ENCODE measurements around the gene PHLDA3.
A peak's percentile ranks its signal among the peaks of the same experiment; 100 is the strongest.

PHLDA3 gene

DNA sequence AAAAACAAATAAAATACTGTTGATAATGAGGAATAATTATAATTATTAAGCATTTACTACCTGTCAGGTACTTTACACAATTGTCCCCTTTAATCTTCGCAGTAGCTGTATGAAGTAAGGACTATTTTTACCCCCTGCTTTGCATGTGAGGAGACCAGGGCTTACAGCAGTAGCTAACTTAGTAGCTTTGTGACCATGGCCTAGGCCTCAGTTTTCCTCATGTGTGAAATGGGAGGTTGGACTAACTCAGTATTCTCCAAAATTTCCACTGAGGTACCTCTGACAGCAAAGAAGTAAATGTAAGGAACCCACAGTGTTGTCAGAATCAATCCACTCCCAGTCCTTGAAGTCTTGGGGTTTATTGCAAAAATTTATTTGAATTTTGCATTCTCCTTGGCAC is 41.7 kb upstream of the PHLDA3 start:
- Histone ChIP-seq H3K4me1 (ENCODE audit: control insufficient read depth, insufficient read depth, low read length, poor library complexity, severe bottlenecking) (peaks cover 39% of the 10 kb centered on the region), H3K4me3 (ENCODE audit: extremely low read depth, insufficient read depth, low read length, poor library complexity, severe bottlenecking) (no peak overlapping the region), H3K36me3 (ENCODE audit: control insufficient read depth, insufficient read depth, low read length) (no peaks in the 10 kb centered on the region), H3K9me3 (ENCODE audit: control insufficient read depth, low read length) (no peaks in the 10 kb centered on the region), H3K27ac (ENCODE audit: low read depth, low read length, severe bottlenecking) (no peak overlapping the region)
- WGBS, 2 experiments (ENCODE audit: insufficient coverage in 2 of 2), result no CpG with 5 or more reads among the region's 1 CpG

DNA sequence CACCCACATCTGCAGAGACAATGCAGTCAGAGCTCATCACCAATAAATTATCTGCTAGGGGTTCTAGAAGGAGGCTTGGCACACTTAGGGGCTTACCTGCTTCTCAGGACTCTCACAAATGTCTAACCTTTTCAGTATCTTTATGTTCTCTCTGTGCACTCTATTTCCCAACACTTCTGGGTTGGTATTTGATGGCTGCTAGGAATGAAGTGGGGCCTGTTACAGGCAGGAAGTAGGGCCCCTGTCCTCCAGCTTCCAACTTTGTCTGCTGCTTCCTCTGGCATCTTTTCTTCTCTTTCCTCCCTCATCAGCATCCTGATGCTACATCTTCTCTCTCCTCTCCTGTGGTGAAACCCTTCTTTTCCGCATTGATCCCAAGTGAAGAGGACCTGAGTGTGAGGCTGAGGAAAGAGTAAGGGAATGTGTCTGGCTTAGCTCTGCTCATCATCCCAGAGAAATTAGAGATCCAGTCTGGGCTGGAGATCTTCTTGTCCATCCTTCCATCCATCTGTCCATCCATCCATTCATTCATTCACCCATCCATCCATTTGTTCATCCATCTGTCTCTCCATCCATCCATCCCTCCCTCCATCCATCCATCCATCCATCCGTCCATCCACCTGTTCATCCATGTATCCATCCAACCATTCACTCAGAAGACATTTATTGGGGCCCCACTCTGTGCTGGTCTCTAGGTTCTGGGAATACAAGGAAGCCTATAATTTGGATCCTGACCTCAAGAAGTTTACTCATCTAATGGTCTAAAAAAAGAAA is 40.8 kb upstream of the PHLDA3 start:
- no peaks in the 10 kb centered on the region for H3K36me3 ChIP-seq (ENCODE audit: control insufficient read depth, insufficient read depth, low read length)
- no peak overlapping the region for H3K27ac ChIP-seq (ENCODE audit: low read depth, low read length, severe bottlenecking)
- WGBS, 2 experiments (ENCODE audit: insufficient coverage in 2 of 2), result 90 to 93% methylated on average over 1 of the region's 2 CpGs
- H3K4me1 ChIP-seq (ENCODE audit: control insufficient read depth, insufficient read depth, low read length, poor library complexity, severe bottlenecking), result peaks cover 41% of the 10 kb centered on the region
- no peaks in the 10 kb centered on the region for H3K9me3 ChIP-seq (ENCODE audit: control insufficient read depth, low read length)
- no peak overlapping the region for H3K4me3 ChIP-seq (ENCODE audit: extremely low read depth, insufficient read depth, low read length, poor library complexity, severe bottlenecking)

GRCh38 chr1:201508809-201509208 is 39.8 kb upstream of the PHLDA3 start:
- Histone ChIP-seq H3K36me3 (ENCODE audit: control insufficient read depth, insufficient read depth, low read length) (no peaks in the 10 kb centered on the region), H3K4me1 (ENCODE audit: control insufficient read depth, insufficient read depth, low read length, poor library complexity, severe bottlenecking) (peaks cover 39% of the 10 kb centered on the region), H3K27ac (ENCODE audit: low read depth, low read length, severe bottlenecking) (no peak overlapping the region), H3K4me3 (ENCODE audit: extremely low read depth, insufficient read depth, low read length, poor library complexity, severe bottlenecking) (no peak overlapping the region), H3K9me3 (ENCODE audit: control insufficient read depth, low read length) (no peaks in the 10 kb centered on the region)
- 100% methylated on average over 1 of the region's 2 CpGs; no CpG with 5 or more reads in 1 of the 2 experiments for WGBS, 2 experiments (ENCODE audit: insufficient coverage in 2 of 2)

DNA sequence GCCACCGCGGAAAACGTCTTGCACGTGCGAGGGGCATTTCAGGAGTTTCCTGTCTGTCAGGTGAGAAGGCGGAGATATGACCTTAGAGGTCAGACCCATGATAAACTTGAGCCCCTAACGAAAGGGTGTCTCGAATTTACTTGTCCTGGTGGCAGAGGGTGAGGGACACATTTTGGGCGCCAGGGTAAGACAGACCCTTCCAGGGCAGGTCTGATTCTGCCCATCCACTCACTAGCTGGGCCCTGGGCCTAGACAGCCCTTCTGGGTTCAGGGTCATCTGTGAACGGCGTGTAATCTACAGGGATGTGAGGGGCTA is 38.3 kb upstream of the PHLDA3 start:
- H3K9me3 ChIP-seq (ENCODE audit: control insufficient read depth, low read length), result no peaks in the 10 kb centered on the region
- WGBS, 2 experiments (ENCODE audit: insufficient coverage in 2 of 2), result 79 to 90% methylated on average over 9 to 11 of the region's 11 CpGs
- no peak overlapping the region for H3K4me3 ChIP-seq (ENCODE audit: extremely low read depth, insufficient read depth, low read length, poor library complexity, severe bottlenecking)
- H3K36me3 ChIP-seq (ENCODE audit: control insufficient read depth, insufficient read depth, low read length), result no peaks in the 10 kb centered on the region
- peaks cover 39% of the 10 kb centered on the region for H3K4me1 ChIP-seq (ENCODE audit: control insufficient read depth, insufficient read depth, low read length, poor library complexity, severe bottlenecking)
- H3K27ac ChIP-seq (ENCODE audit: low read depth, low read length, severe bottlenecking), result no peak overlapping the region

DNA sequence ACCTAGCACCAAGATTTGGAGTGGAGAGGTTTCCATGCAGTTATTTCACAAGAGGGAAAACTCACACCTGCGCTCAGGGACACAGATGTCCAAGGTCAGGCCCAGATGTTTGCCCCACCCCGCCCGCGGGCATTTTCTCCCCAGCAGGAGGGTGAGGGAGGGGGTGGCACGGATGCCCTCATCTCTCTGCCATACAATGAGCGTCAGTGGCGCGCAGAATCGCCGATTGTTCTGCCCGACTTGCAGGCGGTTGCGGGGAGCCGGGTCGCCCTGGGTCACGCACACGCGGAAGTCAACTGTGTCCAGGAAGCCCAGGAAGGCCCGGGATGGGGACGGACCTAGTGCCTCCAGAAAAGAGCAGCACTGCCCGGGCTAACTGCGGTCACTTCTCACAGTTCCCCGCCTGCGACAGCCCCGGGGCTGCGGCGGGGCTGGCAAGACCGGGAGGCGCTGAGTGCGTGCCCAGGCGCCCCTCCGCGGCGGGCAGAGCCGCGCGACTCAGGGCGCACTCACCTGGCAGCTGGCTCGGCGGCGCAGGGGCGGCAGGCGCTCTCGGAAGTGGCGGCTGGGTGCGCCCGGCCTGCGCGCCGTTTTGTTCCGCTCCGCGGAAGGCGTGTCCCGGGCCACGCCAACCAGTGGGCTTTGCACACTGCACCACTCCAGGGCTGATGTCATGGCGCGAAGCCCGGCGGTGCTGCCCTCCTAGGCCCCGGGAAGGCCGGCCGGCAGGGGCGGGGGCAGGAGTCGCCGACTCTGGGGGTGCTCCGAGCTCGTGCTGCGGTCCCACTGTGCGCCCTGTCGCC is 37.8 kb upstream of the PHLDA3 start, which contains the start of gene CSRP1:
Gene CSRP1, minus strand, starts transcription at position 567 of the 803 bp plus-strand sequence. CDS start 10,820 bp downstream, outside the sequence.
- WGBS, 2 experiments (ENCODE audit: insufficient coverage in 2 of 2), result 79% methylated on average over 59 to 70 of the region's 71 CpGs
- H3K4me1 ChIP-seq (ENCODE audit: control insufficient read depth, insufficient read depth, low read length, poor library complexity, severe bottlenecking), result peaks cover 40% of the 10 kb centered on the region

GRCh38 chr1:201506092-201506491 is 37.1 kb upstream of the PHLDA3 start:
- no peaks in the 10 kb centered on the region for H3K9me3 ChIP-seq (ENCODE audit: control insufficient read depth, low read length)
- no peaks in the 10 kb centered on the region for H3K36me3 ChIP-seq (ENCODE audit: control insufficient read depth, insufficient read depth, low read length)
- 76 to 82% methylated on average over 3 of the region's 3 CpGs for WGBS, 2 experiments (ENCODE audit: insufficient coverage in 2 of 2)
- H3K4me1 ChIP-seq (ENCODE audit: control insufficient read depth, insufficient read depth, low read length, poor library complexity, severe bottlenecking), result peaks cover 38% of the 10 kb centered on the region
- H3K27ac ChIP-seq (ENCODE audit: low read depth, low read length, severe bottlenecking), result peak overlapping the region; percentile 54
- peak overlapping the region; percentile 24 for H3K4me3 ChIP-seq (ENCODE audit: extremely low read depth, insufficient read depth, low read length, poor library complexity, severe bottlenecking)

More for the DNA sequence above, 37.8 kb upstream of the PHLDA3 start, which contains the start of gene CSRP1:
- Histone ChIP-seq H3K27ac (ENCODE audit: low read depth, low read length, severe bottlenecking) (peak within 1 kb of the TSS; percentile 54), H3K4me3 (ENCODE audit: extremely low read depth, insufficient read depth, low read length, poor library complexity, severe bottlenecking) (peak within 1 kb of the TSS; percentile 24), H3K36me3 (ENCODE audit: control insufficient read depth, insufficient read depth, low read length) (no peaks in the 10 kb centered on the region), H3K9me3 (ENCODE audit: control insufficient read depth, low read length) (no peaks in the 10 kb centered on the region)

DNA sequence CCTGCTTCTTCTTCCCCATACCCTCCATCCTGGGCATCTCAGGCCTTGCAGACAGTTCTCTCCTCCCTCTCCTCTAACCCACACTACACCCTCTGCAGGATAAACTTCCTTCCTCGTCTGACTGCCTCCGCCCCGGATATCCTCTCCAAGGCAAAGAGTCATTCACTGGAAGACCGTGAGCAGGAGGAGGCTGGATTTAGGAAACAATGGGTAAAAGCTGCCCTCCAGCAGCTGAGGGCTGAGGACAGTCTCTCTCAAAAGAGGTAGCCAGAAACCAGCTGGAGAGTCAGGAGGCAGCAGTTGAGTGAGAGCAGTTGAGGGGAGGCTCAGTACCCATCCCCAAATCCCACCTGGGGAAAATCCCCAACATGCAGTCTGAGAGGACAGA is 36.5 kb upstream of the PHLDA3 start:
- H3K9me3 ChIP-seq (ENCODE audit: control insufficient read depth, low read length), result no peaks in the 10 kb centered on the region
- H3K27ac ChIP-seq (ENCODE audit: low read depth, low read length, severe bottlenecking), result peak overlapping the region; percentile 54
- no peak overlapping the region for H3K4me3 ChIP-seq (ENCODE audit: extremely low read depth, insufficient read depth, low read length, poor library complexity, severe bottlenecking)
- no peaks in the 10 kb centered on the region for H3K36me3 ChIP-seq (ENCODE audit: control insufficient read depth, insufficient read depth, low read length)
- peaks cover 44% of the 10 kb centered on the region for H3K4me1 ChIP-seq (ENCODE audit: control insufficient read depth, insufficient read depth, low read length, poor library complexity, severe bottlenecking)
- WGBS, 2 experiments (ENCODE audit: insufficient coverage in 2 of 2), result 40% methylated on average over 1 of the region's 4 CpGs; no CpG with 5 or more reads in 1 of the 2 experiments

DNA sequence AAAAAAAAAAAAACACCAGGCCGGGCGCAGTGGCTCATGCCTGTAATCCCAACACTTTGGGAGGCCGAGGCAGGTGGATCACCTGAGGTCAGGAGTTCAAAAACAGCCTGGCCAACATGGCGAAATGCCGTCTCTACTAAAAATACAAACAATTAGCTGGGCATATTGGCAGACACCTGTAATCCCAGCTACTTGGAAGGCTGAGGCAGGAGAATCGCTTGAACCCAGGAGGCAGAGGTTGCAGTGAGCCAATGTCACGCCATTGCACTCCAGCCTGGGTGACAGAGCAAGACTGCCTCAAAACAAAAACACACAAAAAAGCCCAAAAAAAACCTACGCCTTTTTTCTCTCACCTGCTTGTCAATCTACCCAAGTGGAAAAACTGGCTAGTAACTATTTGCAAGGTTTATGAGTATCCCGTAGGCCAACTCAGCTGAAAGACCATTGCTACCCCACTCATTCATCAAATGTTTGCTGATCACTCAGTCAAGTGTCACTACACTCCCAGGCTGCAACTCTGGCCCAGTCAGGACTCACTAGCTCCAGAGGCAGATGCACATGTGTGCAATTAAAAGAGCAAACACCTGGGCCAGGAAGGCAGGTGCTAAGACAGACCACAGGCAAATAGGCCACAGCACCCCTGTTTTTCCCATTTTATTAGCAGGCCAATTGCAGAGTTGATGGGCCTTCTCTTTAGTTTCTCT is 36.0 kb upstream of the PHLDA3 start:
- Histone ChIP-seq H3K4me1 (ENCODE audit: control insufficient read depth, insufficient read depth, low read length, poor library complexity, severe bottlenecking) (peaks cover 49% of the 10 kb centered on the region), H3K36me3 (ENCODE audit: control insufficient read depth, insufficient read depth, low read length) (no peaks in the 10 kb centered on the region), H3K4me3 (ENCODE audit: extremely low read depth, insufficient read depth, low read length, poor library complexity, severe bottlenecking) (no peak overlapping the region), H3K27ac (ENCODE audit: low read depth, low read length, severe bottlenecking) (peak overlapping the region; percentile 54), H3K9me3 (ENCODE audit: control insufficient read depth, low read length) (no peaks in the 10 kb centered on the region)
- 86 to 87% methylated on average over 7 of the region's 9 CpGs for WGBS, 2 experiments (ENCODE audit: insufficient coverage in 2 of 2)

GRCh38 chr1:201504179-201504631 is 35.2 kb upstream of the PHLDA3 start:
- no peak overlapping the region for H3K4me3 ChIP-seq (ENCODE audit: extremely low read depth, insufficient read depth, low read length, poor library complexity, severe bottlenecking)
- H3K4me1 ChIP-seq (ENCODE audit: control insufficient read depth, insufficient read depth, low read length, poor library complexity, severe bottlenecking), result peaks cover 48% of the 10 kb centered on the region
- H3K27ac ChIP-seq (ENCODE audit: low read depth, low read length, severe bottlenecking), result peak overlapping the region; percentile 93
- 94 to 100% methylated on average over 3 of the region's 3 CpGs for WGBS, 2 experiments (ENCODE audit: insufficient coverage in 2 of 2)
- H3K36me3 ChIP-seq (ENCODE audit: control insufficient read depth, insufficient read depth, low read length), result no peaks in the 10 kb centered on the region
- no peaks in the 10 kb centered on the region for H3K9me3 ChIP-seq (ENCODE audit: control insufficient read depth, low read length)

DNA sequence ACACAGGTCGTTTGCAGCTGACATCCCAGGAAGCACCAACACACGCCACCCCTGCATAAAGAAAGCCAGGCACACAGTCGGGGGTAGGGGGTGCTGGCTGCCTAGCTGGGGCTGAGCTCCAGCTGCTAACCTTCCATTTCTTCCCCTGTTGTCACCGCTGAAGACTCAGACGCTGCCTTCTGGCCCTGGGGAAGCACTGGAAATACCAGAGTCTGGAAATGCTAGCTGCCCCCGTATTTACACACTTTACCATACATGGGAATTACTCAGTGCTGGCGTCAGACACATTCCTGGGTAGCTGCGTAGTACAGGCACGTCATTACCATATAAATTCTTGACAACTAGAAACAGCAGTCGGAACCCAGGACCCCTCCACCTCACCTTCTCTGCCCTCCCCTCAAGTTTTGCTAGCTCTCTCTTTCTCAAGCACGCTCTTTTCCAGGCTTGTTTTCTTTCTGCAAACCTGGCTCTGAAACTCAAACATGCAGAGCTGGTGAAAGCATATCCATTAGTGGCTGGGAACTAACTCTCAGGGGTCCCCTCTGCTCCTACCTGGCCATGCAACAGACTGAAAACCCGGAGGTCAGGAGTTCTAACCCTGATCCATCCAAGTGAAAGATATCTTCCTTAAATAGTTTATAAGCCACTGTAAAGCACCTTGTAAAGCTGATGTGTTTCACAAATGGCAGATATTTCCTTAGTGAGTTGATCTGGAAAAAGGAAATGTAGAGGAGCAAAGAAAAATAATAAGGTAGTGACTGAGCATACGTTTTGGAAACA is 34.6 kb upstream of the PHLDA3 start:
- Histone ChIP-seq H3K4me1 (ENCODE audit: control insufficient read depth, insufficient read depth, low read length, poor library complexity, severe bottlenecking) (peaks cover 46% of the 10 kb centered on the region), H3K4me3 (ENCODE audit: extremely low read depth, insufficient read depth, low read length, poor library complexity, severe bottlenecking) (no peak overlapping the region)
- WGBS, 2 experiments (ENCODE audit: insufficient coverage in 2 of 2), result 14 to 17% methylated on average over 9 to 11 of the region's 13 CpGs

More for the DNA sequence above, 34.6 kb upstream of the PHLDA3 start:
- Histone ChIP-seq H3K27ac (ENCODE audit: low read depth, low read length, severe bottlenecking) (peak overlapping the region; percentile 93), H3K9me3 (ENCODE audit: control insufficient read depth, low read length) (no peaks in the 10 kb centered on the region), H3K36me3 (ENCODE audit: control insufficient read depth, insufficient read depth, low read length) (no peaks in the 10 kb centered on the region)
